Common myeloid progenitor, CD34-positive (primary cell): ENCODE data around the gene HORMAD2.
A peak's percentile ranks its signal among the peaks of the same experiment; 100 is the strongest.

Experiments
- CTCF ChIA-PET: fragments of 350-600 bp; sonication (Branson Sonifier 250); formaldehyde crosslinking; loops from one replicate; lab custom pipeline; 2021; ENCODE audit warnings: antibody characterized with exemption; lab: Charles Lee
- POLR2A ChIA-PET: fragments of 350-600 bp; sonication (Branson Sonifier 250); formaldehyde crosslinking; loops from one replicate; lab custom pipeline; 2021; ENCODE audit warnings: antibody characterized with exemption; lab: Charles Lee
- DNase-seq, 3 donors: peaks; one replicate each; pipeline versions ENCODE4 v3.0.0 to v3.0.0-alpha.2; 2013
- H3K27ac ChIP-seq, 2 experiments: 1 replicate in 1 of 2; 2 replicates in 1 of 2; pipeline ENCODE4 v1.7.0; 2013; ENCODE audit warnings: inconsistent platforms in 2 of 2, low read length in 2 of 2, mild to moderate bottlenecking in 2 of 2, low read depth in 1 of 2, moderate library complexity in 1 of 2; ENCODE audit not compliant: severe bottlenecking in 2 of 2, insufficient read depth in 1 of 2, poor library complexity in 1 of 2
- H3K27me3 ChIP-seq, 5 experiments: replicated peaks in 2 of 5; 1 replicate in 3 of 5; 2 replicates in 2 of 5; pipeline versions ENCODE4 v1.6.1 to v1.7.0; 2013; ENCODE audit warnings: low read length in 4 of 5, mild to moderate bottlenecking in 2 of 5, moderate library complexity in 2 of 5, inconsistent platforms in 1 of 5; ENCODE audit not compliant: insufficient read depth in 5 of 5, control insufficient read depth in 4 of 5
- H3K36me3 ChIP-seq, 4 experiments: 1 replicate in 2 of 4; 2 replicates in 2 of 4; pipeline versions ENCODE4 v1.6.1 to v1.7.0; 2013; ENCODE audit warnings: low read length in 3 of 4, control low read depth in 1 of 4, mild to moderate bottlenecking in 1 of 4; ENCODE audit not compliant: control insufficient read depth in 4 of 4, insufficient read depth in 4 of 4
- H3K4me1 ChIP-seq, 4 experiments: 1 replicate in 3 of 4; 2 replicates in 1 of 4; pipeline versions ENCODE4 v1.6.1 to v1.7.1; 2013; ENCODE audit warnings: low read length in 3 of 4, mild to moderate bottlenecking in 3 of 4, control low read depth in 1 of 4, inconsistent platforms in 1 of 4, moderate library complexity in 1 of 4; ENCODE audit not compliant: control insufficient read depth in 4 of 4, insufficient read depth in 4 of 4; ENCODE audit errors: control extremely low read depth in 1 of 4
- H3K4me3 ChIP-seq, 7 experiments: 1 replicate in 4 of 7; 2 replicates in 3 of 7; pipeline versions ENCODE4 v1.5.1 to v1.7.0; 2013; ENCODE audit warnings: mild to moderate bottlenecking in 7 of 7, low read length in 6 of 7, moderate library complexity in 6 of 7, inconsistent platforms in 2 of 7, low read depth in 2 of 7, control low read depth in 1 of 7; ENCODE audit not compliant: insufficient read depth in 4 of 7, control insufficient read depth in 1 of 7; ENCODE audit errors: extremely low read depth in 1 of 7
- H3K9me3 ChIP-seq, 5 experiments: 1 replicate in 4 of 5; 2 replicates in 1 of 5; pipeline versions ENCODE4 v1.6.1 to v1.7.1; 2013; ENCODE audit warnings: low read length in 4 of 5, mild to moderate bottlenecking in 2 of 5, inconsistent platforms in 1 of 5, low read depth in 1 of 5, moderate library complexity in 1 of 5; ENCODE audit not compliant: control insufficient read depth in 4 of 5, insufficient read depth in 2 of 5; ENCODE audit errors: control extremely low read depth in 1 of 5
- WGBS: methylation state at CpG from one replicate; pipeline ENCODE4 v1.1.5; 2013; ENCODE audit not compliant: insufficient coverage; 5-methylcytosine and 5-hydroxymethylcytosine counted together

The HORMAD2 gene

DNA sequence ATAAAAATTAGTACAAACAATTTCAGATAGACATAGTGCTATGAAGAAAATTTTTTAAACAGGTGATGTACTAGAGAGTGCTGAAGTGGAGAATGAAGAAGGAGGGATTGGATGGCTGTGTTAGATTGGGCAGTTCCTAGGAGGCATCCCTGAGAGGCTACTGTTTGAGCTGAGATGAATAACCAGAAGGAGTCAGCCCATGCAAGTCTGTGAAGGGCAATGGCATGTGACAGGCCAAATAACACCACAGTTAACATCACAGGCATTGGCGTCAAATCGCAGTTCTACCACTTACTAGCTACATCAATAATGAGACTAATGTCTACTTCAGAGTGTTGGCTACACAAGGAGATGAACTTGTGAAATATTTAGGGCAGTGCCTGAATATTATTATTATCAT lies 35.4 kb downstream of the HORMAD2 start:
- DNase-seq, result no peak

GRCh38 chr22:30116362-30117117 lies 36.3 kb downstream of the HORMAD2 start:
- WGBS, result no CpG with 5 or more reads among the region's 1 CpG
- H3K4me1 ChIP-seq, result no peaks in the 10 kb centered on the region

More for the DNA sequence above, 35.4 kb downstream of the HORMAD2 start:
- H3K4me3 ChIP-seq, result no peak overlapping the region
- H3K36me3 ChIP-seq, result no peaks in the 10 kb centered on the region
- WGBS, result 100% methylated on average over 2 of the region's 2 CpGs
- CTCF ChIA-PET, result interaction anchor here (0.6 to 1.3 kb wide), 5 partner anchors 10 to 489 kb away, joined by 3 read pairs; no protein-coding TSS in a partner anchor
- no peak overlapping the region for H3K27ac ChIP-seq
- POLR2A ChIA-PET, result no interaction called here
- no peaks in the 10 kb centered on the region for H3K27me3 ChIP-seq
- H3K9me3 ChIP-seq, result no peaks in the 10 kb centered on the region
- no peaks in the 10 kb centered on the region for H3K4me1 ChIP-seq

DNA sequence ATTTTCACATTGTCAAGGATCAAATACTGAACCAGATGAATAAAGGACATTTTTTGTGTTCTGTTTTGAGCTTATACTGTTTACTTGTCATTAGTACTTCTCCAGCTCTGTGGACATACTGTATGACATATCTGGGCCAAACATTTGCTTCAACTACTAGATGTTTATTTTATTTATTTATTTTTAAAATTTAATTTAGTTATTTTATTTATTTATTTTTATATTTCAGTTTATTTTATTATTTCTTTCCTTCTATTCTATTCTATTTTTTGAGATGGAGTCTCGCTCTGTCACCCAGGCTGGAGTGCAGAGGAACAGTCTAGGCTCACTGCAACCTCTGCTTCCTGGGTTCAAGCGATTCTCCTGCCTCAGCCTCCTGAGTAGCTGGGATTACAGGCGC lies 37.0 kb downstream of the HORMAD2 start:
- WGBS, result 88% methylated on average over 1 of the region's 3 CpGs

More at GRCh38 chr22:30116362-30117117, 36.3 kb downstream of the HORMAD2 start:
- Histone ChIP-seq H3K36me3 (no peaks in the 10 kb centered on the region), H3K9me3 (no peaks in the 10 kb centered on the region), H3K27ac (no peak overlapping the region), H3K4me3 (no peak overlapping the region), H3K27me3 (no peaks in the 10 kb centered on the region)
- ChIA-PET CTCF (interaction anchor here (0.6 to 1.3 kb wide), 5 partner anchors 9 to 490 kb away, joined by 3 read pairs; no protein-coding TSS in a partner anchor), POLR2A (no interaction called here)
- DNase-seq, result no peak

GRCh38 chr22:30118291-30118690 lies 38.0 kb downstream of the HORMAD2 start:
- Histone ChIP-seq H3K27me3 (no peaks in the 10 kb centered on the region), H3K27ac (no peak overlapping the region), H3K36me3 (no peaks in the 10 kb centered on the region), H3K4me3 (no peak overlapping the region), H3K4me1 (no peaks in the 10 kb centered on the region), H3K9me3 (no peaks in the 10 kb centered on the region)
- ChIA-PET POLR2A (no interaction called here), CTCF (interaction anchor here (0.7 to 1.3 kb wide), 2 partner anchors 10 to 64 kb away, joined by 3 read pairs; no protein-coding TSS in a partner anchor)
- WGBS, result no CpG with 5 or more reads among the region's 2 CpGs
- DNase-seq, result no peak

More for the DNA sequence above, 37.0 kb downstream of the HORMAD2 start:
- Histone ChIP-seq H3K9me3 (no peaks in the 10 kb centered on the region), H3K4me3 (no peak overlapping the region), H3K4me1 (no peaks in the 10 kb centered on the region), H3K27me3 (no peaks in the 10 kb centered on the region), H3K27ac (no peak overlapping the region), H3K36me3 (no peaks in the 10 kb centered on the region)
- ChIA-PET CTCF (no interaction called here), POLR2A (no interaction called here)
- DNase-seq, result no peak

GRCh38 chr22:30121960-30122359 lies 41.7 kb downstream of the HORMAD2 start:
- Histone ChIP-seq H3K36me3 (no peaks in the 10 kb centered on the region), H3K27me3 (no peaks in the 10 kb centered on the region), H3K4me1 (no peaks in the 10 kb centered on the region), H3K27ac (no peak overlapping the region), H3K4me3 (no peak overlapping the region), H3K9me3 (no peaks in the 10 kb centered on the region)
- DNase-seq, result no peak
- CTCF ChIA-PET, result interaction anchor here (1.0 kb wide), 1 partner anchor 14 kb away, joined by 3 read pairs; no protein-coding TSS in a partner anchor
- POLR2A ChIA-PET, result no interaction called here
- 60% methylated on average over 4 of the region's 6 CpGs for WGBS

GRCh38 chr22:30123463-30123862 lies 43.2 kb downstream of the HORMAD2 start:
- no peaks in the 10 kb centered on the region for H3K36me3 ChIP-seq
- peaks cover 0 to 5% (median under 1%) of the 10 kb centered on the region in 4 experiments for H3K4me1 ChIP-seq
- WGBS, result 88% methylated on average over 1 of the region's 1 CpG
- no peak for DNase-seq
- ChIA-PET POLR2A (no interaction called here), CTCF (interaction anchor here (1.1 kb wide), 2 partner anchors 13 to 22 kb away, joined by 4 read pairs; no protein-coding TSS in a partner anchor)
- no peaks in the 10 kb centered on the region for H3K27me3 ChIP-seq
- H3K9me3 ChIP-seq, result no peaks in the 10 kb centered on the region
- no peak overlapping the region for H3K4me3 ChIP-seq
- H3K27ac ChIP-seq, result no peak overlapping the region

DNA sequence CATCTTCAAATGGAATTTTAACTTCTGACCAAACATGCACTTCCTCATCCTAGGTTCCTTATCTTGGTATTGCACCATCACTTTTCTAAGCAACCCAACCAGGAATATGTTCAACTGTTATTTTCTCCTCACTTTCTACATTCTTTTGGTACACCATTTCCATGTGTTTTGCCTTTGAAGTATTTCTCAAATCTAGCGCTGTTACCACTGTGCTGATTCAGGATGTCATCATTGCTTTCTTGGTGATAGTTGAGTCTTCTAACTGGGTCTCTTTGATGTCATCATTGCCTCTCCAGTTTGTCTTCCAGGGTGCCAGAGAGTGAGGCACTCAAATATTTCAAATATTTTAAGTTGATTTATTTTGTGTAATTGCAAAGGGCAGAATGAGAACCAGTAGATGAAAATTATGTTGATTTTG lies 47.5 kb downstream of the HORMAD2 start:
- no peaks in the 10 kb centered on the region for H3K36me3 ChIP-seq
- CTCF ChIA-PET, result no interaction called here
- no peaks in the 10 kb centered on the region for H3K9me3 ChIP-seq
- DNase-seq, result peak in 2 of 3 donors; percentile 18 to 33
- no peaks in the 10 kb centered on the region for H3K27me3 ChIP-seq
- peaks cover 0 to 5% (median under 1%) of the 10 kb centered on the region in 4 experiments for H3K4me1 ChIP-seq
- no peak overlapping the region for H3K27ac ChIP-seq
- WGBS, result no CpG with 5 or more reads among the region's 1 CpG
- H3K4me3 ChIP-seq, result no peak overlapping the region
- POLR2A ChIA-PET, result no interaction called here
